IPS-NIHi7 (cell line): ENCODE data around the gene SHC4.
"Not testable (repeated sequence)": the region's sequence is repeated elsewhere in the genome, so short reads cannot be mapped to it uniquely, and the experiment has no call there.

Experiments
- DNase-seq: peaks from one replicate; pipeline ENCODE4 v3.0.0; 2012; ENCODE audit warnings: mixed read lengths; ENCODE audit errors: extremely low spot score

Gene SHC4

GRCh38 chr15:48796930-48797329, 166.8 kb downstream of the SHC4 start:
- DNase-seq, result no peak

DNA sequence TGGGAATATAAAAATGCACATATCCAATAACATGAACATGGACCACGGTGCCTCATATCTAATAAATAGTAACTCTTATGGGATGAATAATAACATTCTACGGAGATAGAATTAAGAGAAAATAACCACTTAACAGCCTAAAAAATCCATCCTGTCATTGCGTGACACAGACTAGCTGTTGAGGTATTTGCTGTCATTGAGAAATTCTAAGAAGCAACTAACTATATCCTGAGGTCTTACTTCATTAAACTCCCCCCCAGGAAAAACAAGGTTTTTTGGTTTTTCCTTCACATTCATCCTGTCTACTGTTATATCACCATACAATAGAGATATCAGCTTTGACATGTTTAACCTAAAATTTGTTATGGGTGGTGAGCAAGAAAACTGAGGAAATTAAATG, 167.2 kb downstream of the SHC4 start:
- no peak for DNase-seq

DNA sequence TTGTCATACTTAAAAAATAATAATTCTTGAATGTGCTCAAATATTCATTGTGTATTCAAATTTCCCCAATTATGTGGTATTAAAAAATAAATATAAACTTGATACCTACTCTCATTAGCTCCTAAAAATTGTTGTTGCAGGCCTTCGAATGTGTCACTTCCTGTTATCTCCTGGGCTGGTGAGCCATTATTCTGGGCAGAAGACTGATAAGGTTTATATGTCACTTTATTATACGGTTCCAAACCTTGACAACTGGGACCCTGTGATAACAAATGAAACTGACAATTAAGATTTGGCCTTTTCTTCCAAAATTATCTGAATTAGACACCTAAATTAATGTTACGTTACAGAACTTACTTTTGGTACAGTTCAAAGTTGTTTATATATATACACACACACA, 167.8 kb downstream of the SHC4 start:
- DNase-seq, result no peak

GRCh38 chr15:48794697-48795134, 169.0 kb downstream of the SHC4 start:
- no peak for DNase-seq

DNA sequence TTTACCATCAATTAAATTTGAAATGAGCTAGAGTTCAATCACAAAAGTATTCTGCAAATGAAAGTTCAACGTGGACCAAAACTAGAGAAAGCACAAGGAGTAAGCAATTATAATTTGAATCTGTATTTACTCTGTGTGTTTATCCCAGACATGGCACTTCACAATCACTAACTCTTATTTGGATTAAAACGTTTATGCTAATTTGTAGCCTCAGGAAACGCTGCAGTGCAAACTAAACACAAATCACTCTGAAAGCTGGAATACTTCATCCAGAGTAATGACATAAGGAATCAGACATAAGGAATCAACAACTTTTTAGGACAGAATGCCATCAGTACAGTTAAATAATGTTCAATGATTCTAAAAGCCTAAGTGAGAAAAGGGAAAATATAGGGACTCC, 171.3 kb downstream of the SHC4 start:
- no peak for DNase-seq

DNA sequence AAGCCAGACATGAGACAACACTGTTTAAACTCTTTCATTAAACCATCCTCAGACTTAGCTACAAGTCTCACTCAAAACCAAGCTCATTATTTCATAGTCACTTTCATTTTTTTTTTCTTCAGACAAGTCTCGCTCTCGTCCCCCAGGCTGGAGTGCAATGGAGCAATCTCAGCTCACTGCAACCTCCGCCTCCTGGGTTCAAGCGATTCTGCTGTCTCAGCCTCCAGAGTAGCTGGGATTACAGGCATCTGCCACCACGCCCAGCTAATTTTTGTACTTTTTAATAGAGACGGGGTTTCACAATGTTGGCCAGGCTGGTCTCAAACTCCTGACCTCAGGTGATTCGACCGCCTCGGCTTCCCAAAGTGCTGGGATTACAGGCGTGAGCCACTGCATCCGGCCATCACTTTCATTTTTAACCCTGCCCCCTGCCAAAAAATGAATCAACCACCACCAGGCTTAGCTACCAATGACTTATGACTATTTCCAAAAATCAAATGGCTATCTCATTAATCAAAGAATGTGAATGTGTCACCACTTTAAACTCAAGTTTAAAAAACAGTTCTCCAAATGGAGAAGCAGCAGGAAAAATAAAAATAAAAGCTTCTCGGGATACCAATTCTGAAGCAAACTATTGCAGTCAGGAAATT, 173.1 kb downstream of the SHC4 start:
- not testable (repeated sequence) for DNase-seq

DNA sequence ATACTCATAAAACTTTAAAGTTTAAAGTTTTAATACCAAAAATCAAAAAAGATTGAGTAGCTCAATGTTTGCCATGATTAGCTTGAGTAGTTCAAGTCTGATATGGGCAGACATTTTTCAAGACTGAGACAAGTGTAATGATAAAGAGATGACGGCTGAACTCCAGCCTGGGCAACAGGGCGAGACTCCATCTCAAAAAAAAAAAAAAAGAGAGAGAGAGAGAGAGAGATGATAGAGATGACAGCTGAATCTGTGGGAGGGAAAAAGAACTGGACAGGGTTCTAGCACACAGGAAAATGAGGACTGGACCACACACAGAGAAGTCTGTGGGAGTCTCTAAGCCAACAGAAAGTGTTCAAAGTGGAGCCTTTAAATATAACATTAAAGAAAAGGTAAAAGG, 178.0 kb downstream of the SHC4 start:
- DNase-seq, result no peak

- no peak for DNase-seq
These were observed 178.5 kb downstream of the SHC4 start for GRCh38 chr15:48785195-48785594.

- DNase-seq, result no peak
These were observed 179.0 kb downstream of the SHC4 start for GRCh38 chr15:48784756-48785155.

GRCh38 chr15:48782911-48783310, 180.8 kb downstream of the SHC4 start:
- DNase-seq, result no peak

- DNase-seq, result no peak
These were observed 182.1 kb downstream of the SHC4 start for GRCh38 chr15:48781481-48782081.

GRCh38 chr15:48781017-48781416, 182.7 kb downstream of the SHC4 start:
- DNase-seq, result no peak

DNA sequence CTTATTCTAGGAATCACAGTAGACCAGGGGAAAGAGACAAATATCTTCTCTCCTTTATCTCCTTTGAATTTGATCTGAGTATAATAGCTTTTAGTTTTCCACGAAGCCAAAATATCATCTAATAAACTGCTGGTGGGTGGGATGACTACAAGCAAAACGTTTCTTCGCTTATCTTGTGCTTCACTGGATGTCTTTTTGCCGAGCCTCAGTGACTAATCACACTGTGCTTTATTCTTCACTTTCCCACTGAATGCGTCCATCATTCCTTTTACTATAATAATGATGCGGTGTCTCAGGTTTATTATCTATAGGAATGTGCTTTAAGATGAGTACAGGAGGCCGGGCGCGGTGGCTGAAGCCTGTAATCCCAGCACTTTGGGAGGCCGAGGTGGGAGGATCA, 185.4 kb downstream of the SHC4 start:
- no peak for DNase-seq

DNA sequence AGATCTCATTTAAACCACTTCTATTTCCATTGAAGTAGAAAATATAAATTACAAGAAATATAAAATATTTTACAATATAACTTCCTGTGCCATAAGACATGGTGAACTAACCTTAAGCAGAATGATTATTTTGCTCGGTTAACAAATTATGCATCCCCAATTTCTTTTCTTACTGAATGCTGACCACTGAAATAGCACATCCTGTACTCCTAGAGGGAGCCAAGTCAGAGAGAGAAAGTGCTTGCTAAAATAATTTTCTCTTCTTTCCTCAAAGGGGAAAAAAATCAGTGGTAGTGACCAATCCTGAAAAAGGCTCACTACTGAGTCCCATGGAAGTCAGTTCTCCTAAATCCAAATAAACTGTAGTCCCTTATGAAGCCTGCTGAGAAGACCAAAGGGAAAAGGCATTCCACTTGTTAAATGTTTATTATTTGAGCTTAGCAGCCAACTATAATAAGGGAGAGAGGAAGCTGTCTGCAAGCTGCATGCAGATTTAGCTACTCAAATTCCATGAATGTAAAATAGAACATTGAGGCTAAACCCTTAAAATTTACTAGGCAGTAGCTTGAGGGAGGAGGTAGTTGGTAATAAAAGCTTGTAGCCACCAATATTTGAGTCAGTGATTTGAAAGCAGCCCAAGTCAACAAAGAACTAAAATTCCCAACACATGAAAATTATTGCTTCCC, 185.9 kb downstream of the SHC4 start:
- no peak for DNase-seq

- DNase-seq, result no peak
These were observed 188.2 kb downstream of the SHC4 start for GRCh38 chr15:48775546-48775945.

GRCh38 chr15:48774484-48774883, 189.2 kb downstream of the SHC4 start:
- no peak for DNase-seq
